Fibroblast of pulmonary artery (primary cell): ENCODE data around the gene SEMA3A.

Source experiments
- DNase-seq: peaks from one replicate; pipeline ENCODE4 v3.0.0-alpha.2; 2010; ENCODE audit warnings: low read depth
- H3K4me3 ChIP-seq: replicated peaks from 2 replicates; pipeline ENCODE4 v1.5.1; 2011; ENCODE audit warnings: low read depth, mild to moderate bottlenecking, control low read depth, low read length, moderate library complexity
- CTCF ChIP-seq: IDR thresholded peaks from 2 replicates; pipeline ENCODE4 v1.5.1; 2011; ENCODE audit warnings: mild to moderate bottlenecking, control low read depth, low read length, inconsistent platforms; ENCODE audit errors: missing control alignments

SEMA3A gene

DNA sequence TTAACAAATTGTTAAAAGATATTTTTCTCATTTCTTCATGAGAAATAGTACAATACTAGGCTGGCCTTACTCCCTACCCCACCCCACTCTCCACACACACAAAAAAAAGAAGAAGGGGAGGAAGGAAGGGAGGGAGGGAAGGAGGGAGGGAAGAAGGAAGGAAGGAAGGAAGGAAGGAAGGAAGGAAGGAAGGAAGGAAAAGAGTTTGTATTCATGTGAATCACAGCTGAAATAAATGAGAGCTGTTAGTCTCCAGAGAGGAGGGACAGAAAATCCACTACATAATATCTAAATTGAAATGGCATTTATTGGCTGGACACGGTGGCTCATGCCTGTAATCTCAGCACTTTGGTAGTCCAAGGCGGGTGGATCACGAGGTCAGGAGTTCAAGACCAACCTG lies 57.8 kb downstream of the SEMA3A start:
- H3K4me3 ChIP-seq = no peak overlapping the region
- TF ChIP-seq CTCF = no peak
- no peak for DNase-seq

GRCh38 chr7:84136336-84136735 lies 58.3 kb downstream of the SEMA3A start:
- no peak for TF ChIP-seq CTCF
- H3K4me3 ChIP-seq = no peak overlapping the region
- DNase-seq = no peak

GRCh38 chr7:84134169-84134568 lies 60.4 kb downstream of the SEMA3A start:
- no peak overlapping the region for H3K4me3 ChIP-seq
- no peak for TF ChIP-seq CTCF
- no peak for DNase-seq

DNA sequence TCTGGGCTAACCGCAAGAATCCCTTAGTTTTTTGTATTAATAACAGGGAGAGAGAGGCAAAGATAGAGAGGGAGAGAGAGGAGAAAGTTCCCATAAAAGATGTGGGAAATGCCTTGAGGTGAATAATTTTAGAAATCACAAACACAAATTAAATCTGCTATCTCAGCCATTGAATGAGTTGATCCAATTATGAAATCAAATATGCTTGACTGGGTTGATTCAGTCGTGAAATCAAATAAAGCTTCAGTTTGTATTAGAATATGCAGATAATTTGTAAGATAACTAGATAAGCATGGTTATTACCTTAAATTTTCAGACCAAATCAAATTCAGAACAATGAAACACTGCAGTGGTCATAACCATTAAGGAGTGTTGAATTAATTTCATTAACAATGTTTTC lies 68.9 kb downstream of the SEMA3A start:
- TF ChIP-seq CTCF = no peak
- no peak for DNase-seq
- H3K4me3 ChIP-seq = no peak overlapping the region

DNA sequence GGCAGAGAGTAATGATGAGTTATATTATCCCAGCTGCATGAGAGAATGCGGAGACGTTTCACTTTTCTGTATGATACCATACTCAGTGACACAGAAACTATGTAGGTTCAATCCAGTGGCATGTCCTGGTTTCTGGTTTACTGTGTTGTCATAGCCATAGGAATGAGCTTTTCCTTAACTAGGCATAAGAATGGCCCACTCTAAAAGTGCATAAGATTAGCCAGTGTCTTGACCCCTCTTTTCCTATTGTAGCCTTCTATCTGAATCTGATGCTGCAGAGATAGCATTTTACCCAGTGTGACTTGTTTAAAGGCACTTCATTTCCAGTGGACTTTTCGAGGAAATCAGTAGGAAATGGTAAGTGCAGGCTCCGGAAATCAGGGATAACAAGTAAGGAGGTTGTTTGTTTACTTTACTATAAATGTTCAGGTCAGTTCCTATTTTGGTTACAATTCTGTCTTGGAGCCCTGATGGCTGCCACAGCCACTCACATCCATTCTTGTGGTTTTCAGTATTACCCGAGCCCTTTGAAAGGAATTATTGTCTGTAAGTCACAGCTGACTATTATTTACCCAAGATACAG lies 70.5 kb downstream of the SEMA3A start:
- no peak for DNase-seq
- no peak overlapping the region for H3K4me3 ChIP-seq

GRCh38 chr7:84122582-84123360 lies 71.8 kb downstream of the SEMA3A start:
- H3K4me3 ChIP-seq = no peak overlapping the region
- no peak for TF ChIP-seq CTCF
- DNase-seq = no peak

More for the DNA sequence above, 70.5 kb downstream of the SEMA3A start:
- TF ChIP-seq CTCF = no peak

DNA sequence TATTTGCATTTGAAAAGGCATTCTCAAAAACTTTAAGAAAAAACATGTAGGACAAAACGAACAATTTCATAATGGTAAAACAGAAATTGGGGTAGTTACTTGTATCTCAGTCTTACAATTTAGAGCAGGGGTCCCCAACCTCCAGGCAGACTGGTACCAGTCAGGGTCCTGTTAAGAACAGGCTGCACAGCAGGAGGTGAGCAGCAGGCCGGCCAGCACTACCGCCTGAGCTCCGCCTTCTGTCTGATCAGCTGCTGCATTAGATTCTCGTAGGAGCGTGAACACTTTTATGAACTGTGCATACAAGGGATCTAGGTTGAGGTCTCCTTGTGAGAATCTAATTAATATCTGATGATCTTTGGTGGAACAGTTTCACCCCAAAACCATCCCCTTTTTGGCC lies 77.3 kb downstream of the SEMA3A start:
- no peak for TF ChIP-seq CTCF
- no peak for DNase-seq
- H3K4me3 ChIP-seq = no peak overlapping the region
